Neural cell (in vitro differentiated cells): Measurements from ENCODE around the gene ADAD2. TPM values are rescaled to one million over a fixed set of nuclear protein-coding genes. Genes with fewer than 3 reads are reported as not detected.

ENCODE experiments used
- H2AFZ ChIP-seq: fragments of 200-600, 300-800 bp; sonication (generic), shearing (Covaris generic); 2 replicates; pipeline ENCODE4 v1.6.0; 2014; ENCODE audit warnings: low read depth, mild to moderate bottlenecking, antibody characterized with exemption, low read length, moderate library complexity
- H3F3A ChIP-seq: fragments of 200-600 bp; shearing (Covaris generic); 2 replicates; pipeline ENCODE4 v1.6.1; 2016; ENCODE audit warnings: mild to moderate bottlenecking, moderate library complexity, mixed read lengths, antibody characterized with exemption, low read length; ENCODE audit not compliant: insufficient read depth, poor library complexity, severe bottlenecking
- H3K27ac ChIP-seq: fragments of 200-600, 300-800 bp; sonication (generic), shearing (Covaris generic); 2 replicates; pipeline ENCODE4 v1.5.1; 2014; ENCODE audit warnings: mild to moderate bottlenecking, low read length, moderate library complexity
- H3K27me3 ChIP-seq: fragments of 300-800, 200-600 bp; sonication (generic), shearing (Covaris generic); 2 replicates; pipeline ENCODE4 v1.6.0; 2014; ENCODE audit warnings: mild to moderate bottlenecking, low read depth, low read length, moderate library complexity; ENCODE audit not compliant: insufficient read depth
- H3K36me3 ChIP-seq: fragments of 300-800, 200-600 bp; sonication (generic), shearing (Covaris generic); 2 replicates; pipeline ENCODE4 v1.5.1; 2014; ENCODE audit warnings: mild to moderate bottlenecking, antibody characterized with exemption, low read length, moderate library complexity; ENCODE audit not compliant: insufficient read depth
- H3K4me2 ChIP-seq: fragments of 300-800, 200-600 bp; sonication (generic), shearing (Covaris generic); 2 replicates; pipeline ENCODE4 v1.6.0; 2014; ENCODE audit warnings: mild to moderate bottlenecking, low read length
- H3K4me3 ChIP-seq: fragments of 300-800, 200-600 bp; sonication (generic), shearing (Covaris generic); 2 replicates; pipeline ENCODE4 v1.5.1; 2014; ENCODE audit warnings: mild to moderate bottlenecking, low read length, moderate library complexity
- H3K79me2 ChIP-seq: fragments of 200-600 bp; shearing (Covaris generic); replicated peaks from 2 replicates; pipeline ENCODE4 v1.6.0; 2014; ENCODE audit warnings: mild to moderate bottlenecking, low read length, moderate library complexity; ENCODE audit not compliant: insufficient read depth
- H3K9ac ChIP-seq: fragments of 300-800, 200-600 bp; sonication (generic), shearing (Covaris generic); 2 replicates; pipeline ENCODE4 v1.6.1; 2016; ENCODE audit warnings: mild to moderate bottlenecking, low read length, mixed read lengths
- H3K9me2 ChIP-seq: fragments of 200-600 bp; shearing (Covaris generic); 2 replicates; pipeline ENCODE4 v1.6.1; 2016; ENCODE audit warnings: mild to moderate bottlenecking, low read length, mixed read lengths; ENCODE audit not compliant: insufficient read depth
- H3K9me3 ChIP-seq: fragments of 200-600, 300-800 bp; sonication (generic), shearing (Covaris generic); 2 replicates; pipeline ENCODE4 v1.6.1; 2016; ENCODE audit warnings: mild to moderate bottlenecking, mixed run types, low read length, moderate library complexity, mixed read lengths
- H4K20me1 ChIP-seq: fragments of 200-600 bp; shearing (Covaris generic); 2 replicates; pipeline ENCODE4 v1.6.1; 2016; ENCODE audit warnings: mild to moderate bottlenecking, mixed run types; ENCODE audit not compliant: insufficient read depth
- CTCF ChIP-seq: fragments of 450-650 bp; IDR thresholded peaks from 2 replicates; pipeline ENCODE4 v1.5.1; 2014; ENCODE audit warnings: antibody characterized with exemption, mild to moderate bottlenecking, moderate library complexity; ENCODE audit not compliant: poor library complexity, severe bottlenecking
- EP300 ChIP-seq: fragments of 450-650 bp; conservative IDR thresholded peaks from 2 replicates; pipeline ENCODE4 v1.6.1; 2014; ENCODE audit warnings: antibody characterized with exemption, mild to moderate bottlenecking, moderate library complexity; ENCODE audit not compliant: poor library complexity, severe bottlenecking
- EZH2 ChIP-seq: fragments of 200-600, 300-800 bp; shearing (Covaris generic), sonication (generic); IDR thresholded peaks from 2 replicates; pipeline ENCODE4 v1.6.1; 2014; ENCODE audit warnings: antibody characterized with exemption, low read length, borderline replicate concordance, mild to moderate bottlenecking; ENCODE audit not compliant: insufficient read depth, poor library complexity, severe bottlenecking
- MXI1 ChIP-seq: fragments of 450-650 bp; conservative IDR thresholded peaks from 2 replicates; pipeline ENCODE4 v1.6.1; 2014; ENCODE audit warnings: antibody characterized with exemption, mild to moderate bottlenecking; ENCODE audit not compliant: poor library complexity, severe bottlenecking
- POLR2AphosphoS5 ChIP-seq: IDR thresholded peaks from 2 replicates; pipeline ENCODE4 v1.6.1; 2012
- RAD21 ChIP-seq: fragments of 450-650 bp; conservative IDR thresholded peaks from 2 replicates; pipeline ENCODE4 v1.6.1; 2014; ENCODE audit warnings: antibody characterized with exemption, mild to moderate bottlenecking, moderate library complexity
- REST ChIP-seq: IDR thresholded peaks from 2 replicates; pipeline ENCODE4 v1.6.1; 2012; ENCODE audit warnings: borderline replicate concordance
- SMC3 ChIP-seq: fragments of 450-650 bp; conservative IDR thresholded peaks from 2 replicates; pipeline ENCODE4 v1.6.1; 2014; ENCODE audit warnings: antibody characterized with exemption, mild to moderate bottlenecking, moderate library complexity; ENCODE audit not compliant: poor library complexity
- TAF1 ChIP-seq: IDR thresholded peaks from 2 replicates; pipeline ENCODE4 v1.6.1; 2012; ENCODE audit warnings: low read depth
- polyA minus RNA-seq: library from RNA; depleted of rRNA, polyadenylated mRNA; stranded (reverse); fragments of >200 nt; gene quantifications from 2 replicates; pipeline ENCODE4 v1.2.3, GENCODE V29; 2014
- polyA plus RNA-seq: library from polyadenylated mRNA; depleted of rRNA; stranded (reverse); fragments of >200 nt; gene quantifications from 2 replicates; pipeline ENCODE4 v1.2.3, GENCODE V29; 2014

Gene ADAD2
- not detected in 2 replicates for polyA plus RNA-seq
- polyA minus RNA-seq = not detected in 2 replicates

GRCh38 chr16:84190731-84191388 lies at the start of gene ADAD2:
TSS of gene ADAD2 (plus strand) at chr16:84191157. CDS start at chr16:84191231, 74 bp downstream.
- TF ChIP-seq MXI1 = no peak
- TF ChIP-seq REST = no peak
- TF ChIP-seq TAF1 = no peak
- Histone ChIP-seq H3K79me2 (peaks cover 12% of the 10 kb centered on the region), H4K20me1 (no peaks in the 10 kb centered on the region), H2AFZ (no peak within 1 kb of the TSS), H3K9ac (no peak within 1 kb of the TSS), H3K27ac (no peak within 1 kb of the TSS), H3F3A (no peaks in the 10 kb centered on the region), H3K36me3 (no peaks in the 10 kb centered on the region), H3K4me2 (no peak within 1 kb of the TSS), H3K9me3 (no peaks in the 10 kb centered on the region), H3K27me3 (no peaks in the 10 kb centered on the region), H3K9me2 (no peaks in the 10 kb centered on the region), H3K4me3 (no peak within 1 kb of the TSS)

GRCh38 chr16:84143081-84143480 lies 47.9 kb upstream of the ADAD2 start:
- Histone ChIP-seq H3K36me3 (peaks cover 5% of the 10 kb centered on the region), H3K79me2 (peaks cover 50% of the 10 kb centered on the region), H2AFZ (no peak overlapping the region), H4K20me1 (no peaks in the 10 kb centered on the region), H3K9me3 (no peaks in the 10 kb centered on the region), H3K27me3 (no peaks in the 10 kb centered on the region), H3F3A (no peaks in the 10 kb centered on the region), H3K9ac (peak overlapping the region; percentile 95), H3K4me3 (peak overlapping the region; percentile 97), H3K9me2 (no peaks in the 10 kb centered on the region), H3K4me2 (peak overlapping the region; percentile 88), H3K27ac (no peak overlapping the region)
- TF ChIP-seq EZH2 (no peak), SMC3 (no peak), MXI1 (no peak), POLR2AphosphoS5 (no peak), RAD21 (no peak), TAF1 (no peak), REST (no peak), CTCF (no peak), EP300 (no peak)
